ENCODE data around the gene GNG7. TPM values are rescaled to one million over a fixed set of nuclear protein-coding genes. Genes with fewer than 3 reads are reported as not detected.

GNG7 gene
- total RNA-seq, 4 donors from 2014 or later = 1.3 to 3.9 (median 1.8) TPM

DNA sequence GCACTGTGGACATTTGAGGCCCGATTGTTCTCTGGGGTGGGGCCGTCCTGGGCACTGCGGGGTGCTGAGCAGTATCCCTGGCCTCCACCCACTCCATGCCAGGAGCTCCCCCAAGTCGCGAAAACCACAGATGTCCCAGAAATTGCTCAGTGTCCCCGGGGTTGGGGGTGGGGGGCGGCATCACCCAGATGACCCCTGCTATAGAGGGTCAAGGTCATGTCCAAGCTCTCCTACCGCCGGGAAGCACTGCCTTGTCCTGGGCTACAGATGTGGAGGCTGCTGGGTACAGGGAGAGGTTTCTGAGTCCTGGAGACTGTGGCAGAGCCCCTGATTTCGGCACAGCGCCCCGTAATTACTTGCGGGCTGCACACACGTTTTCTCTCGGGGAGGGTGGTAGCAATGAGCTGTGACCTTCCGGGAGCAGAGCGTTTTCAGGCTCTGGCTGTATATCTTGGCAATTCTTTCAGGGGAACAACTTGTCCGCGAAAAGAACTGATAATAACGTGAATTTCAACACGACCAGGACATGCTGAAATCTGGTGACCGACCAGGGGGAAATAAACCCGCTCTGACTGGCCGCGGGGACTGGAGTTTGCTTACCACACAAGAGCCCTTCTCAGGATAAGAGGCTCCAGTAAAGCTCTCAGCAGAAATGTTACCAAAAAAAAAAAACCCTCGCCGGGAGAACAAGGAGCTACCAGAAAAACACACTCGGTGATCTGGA, 68.1 kb downstream of the GNG7 start:
- ATAC-seq (ENCODE audit: low FRiP score) (no peak), DNase-seq (ENCODE audit: low spot score) (no peak)
- TF ChIP-seq CTCF (IDR thresholded peaks at IDR 0.05) = no peak

DNA sequence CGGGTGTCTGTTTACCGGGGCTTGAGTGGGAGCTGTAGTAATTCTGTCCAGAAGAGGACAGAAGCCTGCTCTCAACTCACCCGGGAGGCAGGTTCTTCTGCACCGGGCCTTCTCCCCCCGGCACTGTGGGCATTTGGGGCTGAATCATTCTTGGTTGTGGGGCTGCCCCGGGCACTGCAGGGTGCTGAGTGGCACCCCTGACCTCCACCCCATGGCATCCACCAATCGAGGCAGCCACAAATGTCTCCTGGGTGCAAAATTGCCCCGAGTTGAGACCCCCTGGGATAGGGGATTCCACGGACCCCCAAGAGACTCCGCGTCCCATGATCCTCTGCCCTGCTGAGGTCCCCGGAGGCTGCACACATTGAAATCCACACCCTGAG, 68.8 kb downstream of the GNG7 start:
- no peak for TF ChIP-seq CTCF (IDR thresholded peaks at IDR 0.05)
- DNase-seq (ENCODE audit: low spot score) = no peak
- ATAC-seq (ENCODE audit: low FRiP score) = no peak

GRCh38 chr19:2631213-2631821, 71.2 kb downstream of the GNG7 start:
- DNase-seq (ENCODE audit: low spot score) = no peak
- TF ChIP-seq CTCF (IDR thresholded peaks at IDR 0.05) = no peak
- no peak for ATAC-seq (ENCODE audit: low FRiP score)

- ATAC-seq (ENCODE audit: low FRiP score) (no peak), DNase-seq (ENCODE audit: low spot score) (no peak)
- no peak for TF ChIP-seq CTCF (IDR thresholded peaks at IDR 0.05)
These were observed 72.0 kb downstream of the GNG7 start for GRCh38 chr19:2630352-2631001.

DNA sequence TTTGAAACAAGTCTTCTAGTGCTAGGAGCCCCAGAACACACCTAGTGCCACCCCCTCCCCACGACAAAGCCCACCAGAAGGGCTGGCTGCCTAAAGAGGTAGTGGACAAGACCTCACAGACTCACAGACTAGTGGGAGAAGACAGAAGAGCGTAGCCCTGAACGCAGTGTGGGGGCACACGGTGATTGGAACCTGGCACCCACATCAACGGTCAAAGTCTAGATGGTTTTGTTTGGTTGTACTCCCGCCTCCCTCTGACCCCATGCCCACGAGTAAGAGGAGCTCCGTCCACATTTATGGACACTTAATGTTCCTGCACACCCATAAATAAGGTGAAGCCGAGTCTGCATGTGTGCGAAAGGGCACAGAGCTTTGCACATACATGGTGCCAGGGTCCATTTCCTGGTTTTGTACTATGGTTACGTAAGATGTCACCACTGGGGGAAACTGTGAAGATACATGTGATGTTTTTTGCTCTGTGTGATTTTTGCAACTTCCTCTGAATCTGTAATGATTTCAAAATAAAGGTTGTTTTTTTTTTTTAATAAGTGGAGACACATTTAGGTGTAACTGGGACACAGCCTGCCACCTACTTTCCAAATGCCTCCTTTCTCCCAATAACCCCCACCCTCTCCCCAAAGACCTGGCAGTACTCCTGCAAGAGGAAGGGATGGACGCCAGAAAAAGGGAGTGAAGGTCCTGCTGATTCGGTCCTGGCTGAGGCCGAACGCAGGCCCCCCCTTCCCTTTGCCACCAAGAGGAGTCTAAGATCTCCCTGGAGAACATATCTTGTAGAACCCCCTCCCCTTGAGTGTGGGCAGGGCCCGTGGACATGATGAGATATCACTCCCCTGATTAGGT, 72.8 kb downstream of the GNG7 start:
- DNase-seq (ENCODE audit: low spot score) = no peak
- no peak for TF ChIP-seq CTCF (IDR thresholded peaks at IDR 0.05)
- no peak for ATAC-seq (ENCODE audit: low FRiP score)

DNA sequence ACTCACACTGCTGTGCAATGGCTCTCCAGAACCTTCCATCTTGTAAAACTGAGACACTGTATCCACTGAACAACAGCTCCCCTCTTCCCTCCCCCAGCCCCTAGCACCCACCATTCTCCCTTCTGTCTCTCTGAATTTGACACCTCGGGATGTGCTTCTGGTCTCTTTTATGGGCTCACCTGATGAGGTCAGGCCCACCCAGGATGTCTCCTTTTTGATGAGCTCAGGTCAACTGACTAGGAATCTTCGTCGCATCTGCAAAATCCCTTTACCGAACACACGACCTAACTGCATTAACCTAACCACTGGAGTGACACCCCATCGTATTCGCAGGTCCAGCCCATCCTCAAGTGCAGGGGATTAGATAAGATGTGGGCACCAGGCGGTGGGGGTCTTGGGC, 73.9 kb downstream of the GNG7 start:
- no peak for ATAC-seq (ENCODE audit: low FRiP score)
- no peak for TF ChIP-seq CTCF (IDR thresholded peaks at IDR 0.05)
- DNase-seq (ENCODE audit: low spot score) = no peak
